Large intestine (tissue), 3 donors: ENCODE results near the gene FAM171A1. TPM values are rescaled to one million over a fixed set of nuclear protein-coding genes. Genes with fewer than 3 reads are reported as not detected.

Source experiments
- DNase-seq, 2 donors: peaks; one replicate each; pipeline versions ENCODE4 v3.0.0 to v3.0.0-alpha.2; 2013
- H3K27ac ChIP-seq: one replicate; pipeline ENCODE4 v1.5.1; 2013; ENCODE audit warnings: low read length
- H3K27me3 ChIP-seq: 2 replicates; pipeline ENCODE4 v1.6.1; 2013; ENCODE audit warnings: low read length; ENCODE audit not compliant: control insufficient read depth, insufficient read depth
- H3K36me3 ChIP-seq: 2 replicates; pipeline ENCODE4 v1.6.1; 2013; ENCODE audit warnings: low read length; ENCODE audit not compliant: control insufficient read depth, insufficient read depth
- H3K4me1 ChIP-seq: one replicate; pipeline ENCODE4 v1.6.1; 2013; ENCODE audit warnings: low read length; ENCODE audit not compliant: control insufficient read depth, insufficient read depth
- H3K4me3 ChIP-seq: one replicate; pipeline ENCODE4 v1.5.1; 2013; ENCODE audit warnings: low read length
- H3K9me3 ChIP-seq: one replicate; pipeline ENCODE4 v1.6.1; 2013; ENCODE audit warnings: mild to moderate bottlenecking, low read depth, low read length, moderate library complexity; ENCODE audit not compliant: control insufficient read depth
- WGBS: methylation state at CpG from one replicate; pipeline ENCODE4 v1.1.5; 2013; ENCODE audit warnings: low lambda C conversion rate; ENCODE audit not compliant: insufficient coverage; 5-methylcytosine and 5-hydroxymethylcytosine counted together
- polyA plus RNA-seq: library from polyadenylated mRNA; unstranded; fragments of 120-200 nt; gene quantifications from one replicate; pipeline ENCODE4 v1.2.1, GENCODE V29; 2013

Gene FAM171A1
- polyA plus RNA-seq, 1 donor, result 25.4 TPM

GRCh38 chr10:15253951-15254807 lies 116.9 kb downstream of the FAM171A1 start:
- peaks cover 7% of the 10 kb centered on the region for H3K36me3 ChIP-seq
- peaks cover 3% of the 10 kb centered on the region for H3K4me1 ChIP-seq
- no peaks in the 10 kb centered on the region for H3K27me3 ChIP-seq
- no CpG with 5 or more reads among the region's 16 CpGs for WGBS
- H3K9me3 ChIP-seq, result no peaks in the 10 kb centered on the region
- no peak overlapping the region for H3K27ac ChIP-seq
- DNase-seq, result no peak
- peak overlapping the region; percentile 23 for H3K4me3 ChIP-seq

GRCh38 chr10:15252396-15252795 lies 118.7 kb downstream of the FAM171A1 start:
- no peaks in the 10 kb centered on the region for H3K27me3 ChIP-seq

GRCh38 chr10:15251791-15252380 lies 119.2 kb downstream of the FAM171A1 start:
- Histone ChIP-seq H3K4me3 (no peak overlapping the region), H3K9me3 (no peaks in the 10 kb centered on the region), H3K27me3 (no peaks in the 10 kb centered on the region), H3K27ac (no peak overlapping the region), H3K4me1 (peaks cover 3% of the 10 kb centered on the region), H3K36me3 (peaks cover 14% of the 10 kb centered on the region)
- no peak for DNase-seq
- 100% methylated on average over 1 of the region's 11 CpGs for WGBS

More at GRCh38 chr10:15252396-15252795, 118.7 kb downstream of the FAM171A1 start:
- WGBS, result 100% methylated on average over 1 of the region's 11 CpGs
- Histone ChIP-seq H3K27ac (no peak overlapping the region), H3K4me3 (no peak overlapping the region), H3K9me3 (no peaks in the 10 kb centered on the region), H3K36me3 (peaks cover 10% of the 10 kb centered on the region), H3K4me1 (peaks cover 3% of the 10 kb centered on the region)
- no peak for DNase-seq

- no CpG with 5 or more reads among the region's 3 CpGs for WGBS
- Histone ChIP-seq H3K36me3 (peaks cover 16% of the 10 kb centered on the region), H3K9me3 (no peaks in the 10 kb centered on the region), H3K4me1 (no peaks in the 10 kb centered on the region), H3K4me3 (no peak overlapping the region), H3K27me3 (no peaks in the 10 kb centered on the region), H3K27ac (no peak overlapping the region)
- no peak for DNase-seq
Observed at GRCh38 chr10:15245530-15245929, 125.6 kb downstream of the FAM171A1 start.

GRCh38 chr10:15244635-15245197 lies 126.4 kb downstream of the FAM171A1 start:
- Histone ChIP-seq H3K4me3 (no peak overlapping the region), H3K27ac (no peak overlapping the region), H3K36me3 (peaks cover 16% of the 10 kb centered on the region), H3K27me3 (no peaks in the 10 kb centered on the region), H3K4me1 (no peaks in the 10 kb centered on the region), H3K9me3 (no peaks in the 10 kb centered on the region)
- 100% methylated on average over 1 of the region's 12 CpGs for WGBS
- DNase-seq, result no peak

GRCh38 chr10:15242261-15242840 lies 128.7 kb downstream of the FAM171A1 start:
- WGBS, result 71% methylated on average over 1 of the region's 12 CpGs
- Histone ChIP-seq H3K4me1 (no peaks in the 10 kb centered on the region), H3K27me3 (no peaks in the 10 kb centered on the region), H3K4me3 (no peak overlapping the region), H3K9me3 (no peaks in the 10 kb centered on the region), H3K36me3 (peaks cover 12% of the 10 kb centered on the region), H3K27ac (no peak overlapping the region)
- DNase-seq, result no peak

- DNase-seq, result no peak
- no CpG with 5 or more reads among the region's 4 CpGs for WGBS
- Histone ChIP-seq H3K36me3 (peaks cover 11% of the 10 kb centered on the region), H3K4me3 (no peak overlapping the region), H3K9me3 (no peaks in the 10 kb centered on the region), H3K4me1 (no peaks in the 10 kb centered on the region), H3K27me3 (no peaks in the 10 kb centered on the region), H3K27ac (no peak overlapping the region)
Observed at GRCh38 chr10:15241306-15241705, 129.8 kb downstream of the FAM171A1 start.

- H3K27ac ChIP-seq, result no peak overlapping the region
- peaks cover 12% of the 10 kb centered on the region for H3K36me3 ChIP-seq
- H3K9me3 ChIP-seq, result no peaks in the 10 kb centered on the region
- WGBS, result 93% methylated on average over 5 of the region's 12 CpGs
- no peak overlapping the region for H3K4me3 ChIP-seq
- peak in 1 of 2 donors; percentile 9 for DNase-seq
- H3K4me1 ChIP-seq, result no peaks in the 10 kb centered on the region
- no peaks in the 10 kb centered on the region for H3K27me3 ChIP-seq
Observed at GRCh38 chr10:15238555-15239335, 132.3 kb downstream of the FAM171A1 start.

- no peak overlapping the region for H3K4me3 ChIP-seq
- no CpG with 5 or more reads among the region's 5 CpGs for WGBS
- H3K4me1 ChIP-seq, result no peaks in the 10 kb centered on the region
- no peaks in the 10 kb centered on the region for H3K27me3 ChIP-seq
- H3K9me3 ChIP-seq, result no peaks in the 10 kb centered on the region
- peak; percentile 30 to 59 for DNase-seq
- H3K27ac ChIP-seq, result no peak overlapping the region
- H3K36me3 ChIP-seq, result peaks cover 5% of the 10 kb centered on the region
Observed at GRCh38 chr10:15237351-15237750, 133.7 kb downstream of the FAM171A1 start.

- H3K4me3 ChIP-seq, result no peak overlapping the region
- DNase-seq, result no peak
- WGBS, result 100% methylated on average over 1 of the region's 9 CpGs
- no peaks in the 10 kb centered on the region for H3K27me3 ChIP-seq
- peaks cover 8% of the 10 kb centered on the region for H3K36me3 ChIP-seq
- H3K9me3 ChIP-seq, result no peaks in the 10 kb centered on the region
- H3K27ac ChIP-seq, result no peak overlapping the region
- H3K4me1 ChIP-seq, result no peaks in the 10 kb centered on the region
Observed at GRCh38 chr10:15236340-15236739, 134.7 kb downstream of the FAM171A1 start.
